BLaER1 (cell line): Measurements from ENCODE around the gene NBEA.

Experiments
- H3K27ac ChIP-seq: shearing (Covaris generic); formaldehyde crosslinking; 2 replicates; pipeline ENCODE4 v1.8.1; 2022
- H3K27me3 ChIP-seq: shearing (Covaris generic); formaldehyde crosslinking; 2 replicates; pipeline ENCODE4 v1.8.1; 2022
- H3K36me3 ChIP-seq: shearing (Covaris generic); formaldehyde crosslinking; 2 replicates; pipeline ENCODE4 v1.8.1; 2022
- H3K4me1 ChIP-seq: shearing (Covaris generic); formaldehyde crosslinking; 2 replicates; pipeline ENCODE4 v1.8.1; 2022
- H3K4me2 ChIP-seq: shearing (Covaris generic); formaldehyde crosslinking; 2 replicates; pipeline ENCODE4 v1.8.1; 2022
- H3K4me3 ChIP-seq: shearing (Covaris generic); formaldehyde crosslinking; 2 replicates; pipeline ENCODE4 v1.8.1; 2022
- H3K9ac ChIP-seq: shearing (Covaris generic); formaldehyde crosslinking; 2 replicates; pipeline ENCODE4 v1.8.1; 2022
- H3K9me3 ChIP-seq: shearing (Covaris generic); formaldehyde crosslinking; 2 replicates; pipeline ENCODE4 v1.8.1; 2022
- H4K20me1 ChIP-seq: shearing (Covaris generic); formaldehyde crosslinking; 2 replicates; pipeline ENCODE4 v1.8.1; 2022
- Cebpa-rat ChIP-seq: shearing (Covaris generic); IDR thresholded peaks from 2 replicates; pipeline ENCODE4 v1.8.1; 2022

Gene NBEA

DNA sequence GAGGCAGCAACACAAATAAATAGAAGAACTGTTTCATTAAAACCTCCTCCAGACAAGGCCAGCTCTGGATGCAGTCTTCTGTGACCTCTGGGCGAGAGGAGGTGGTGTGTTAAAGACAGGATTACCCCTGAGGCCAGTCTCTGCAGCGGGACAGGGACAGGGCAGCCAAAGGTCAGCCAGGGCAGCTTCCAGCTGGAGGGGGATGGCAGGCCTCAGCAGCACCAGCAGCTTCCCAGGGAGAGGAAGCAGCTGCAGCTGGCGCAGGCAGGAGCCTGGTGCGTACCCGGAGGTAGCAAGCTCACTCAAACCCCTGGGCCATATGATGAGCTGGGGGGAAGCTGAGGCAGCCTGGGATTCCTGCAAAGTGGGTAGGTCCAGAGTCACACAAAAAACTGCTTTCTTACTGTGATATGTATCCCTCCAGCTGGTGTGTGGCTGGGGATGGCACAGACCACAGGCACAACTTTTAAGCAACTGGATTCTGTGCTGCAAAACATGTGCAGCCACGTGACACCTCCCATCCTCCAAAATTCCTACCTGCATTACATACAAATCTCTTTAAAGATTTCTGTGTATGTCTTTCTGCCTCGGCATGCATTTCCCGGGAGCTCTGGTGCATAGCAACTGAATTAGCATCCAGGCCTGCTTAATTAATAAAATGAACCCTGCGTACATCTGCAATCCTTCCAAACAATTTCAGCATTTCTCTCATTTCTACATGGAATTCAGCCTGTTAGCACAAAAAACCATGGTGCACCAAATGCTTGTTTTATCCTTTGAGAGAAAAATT lies 772.7 kb downstream of the NBEA start:
- Histone ChIP-seq H3K27me3 (no peaks in the 10 kb centered on the region), H4K20me1 (no peaks in the 10 kb centered on the region), H3K27ac (no peak overlapping the region), H3K36me3 (no peaks in the 10 kb centered on the region), H3K9me3 (no peaks in the 10 kb centered on the region), H3K4me3 (no peak overlapping the region), H3K4me2 (0 out of 2 replicates have a peak overlapping the region, but pooled peaks have one; percentile 14), H3K9ac (0 out of 2 replicates have a peak overlapping the region, but pooled peaks have one; percentile 19), H3K4me1 (peaks cover 8% of the 10 kb centered on the region)
- TF ChIP-seq Cebpa-rat, result no peak

DNA sequence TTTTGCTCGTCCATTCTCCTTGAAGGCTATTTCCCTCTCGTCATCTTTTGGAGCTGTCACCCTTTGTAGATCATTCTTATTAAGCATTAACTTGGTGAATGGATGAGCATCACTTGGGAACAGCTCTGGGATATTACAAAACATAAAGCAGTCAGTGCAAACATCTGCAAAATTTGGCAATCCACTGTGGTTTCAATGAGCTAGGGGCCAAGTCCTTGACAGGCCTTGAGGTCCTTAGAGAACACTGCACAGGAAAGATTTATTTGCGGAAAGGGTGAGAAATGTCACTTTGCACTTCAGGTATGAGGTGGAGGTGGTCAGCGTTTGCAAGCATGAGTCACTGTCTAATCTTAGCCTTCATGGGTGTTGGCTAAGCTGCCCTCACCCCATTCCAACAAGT lies 774.1 kb downstream of the NBEA start:
- Histone ChIP-seq H3K9ac (no peak overlapping the region), H3K4me1 (peaks cover 11% of the 10 kb centered on the region), H3K9me3 (no peaks in the 10 kb centered on the region), H3K27me3 (no peaks in the 10 kb centered on the region), H3K36me3 (no peaks in the 10 kb centered on the region), H3K27ac (no peak overlapping the region), H3K4me3 (no peak overlapping the region), H4K20me1 (no peaks in the 10 kb centered on the region), H3K4me2 (no peak overlapping the region)
- TF ChIP-seq Cebpa-rat, result no peak

DNA sequence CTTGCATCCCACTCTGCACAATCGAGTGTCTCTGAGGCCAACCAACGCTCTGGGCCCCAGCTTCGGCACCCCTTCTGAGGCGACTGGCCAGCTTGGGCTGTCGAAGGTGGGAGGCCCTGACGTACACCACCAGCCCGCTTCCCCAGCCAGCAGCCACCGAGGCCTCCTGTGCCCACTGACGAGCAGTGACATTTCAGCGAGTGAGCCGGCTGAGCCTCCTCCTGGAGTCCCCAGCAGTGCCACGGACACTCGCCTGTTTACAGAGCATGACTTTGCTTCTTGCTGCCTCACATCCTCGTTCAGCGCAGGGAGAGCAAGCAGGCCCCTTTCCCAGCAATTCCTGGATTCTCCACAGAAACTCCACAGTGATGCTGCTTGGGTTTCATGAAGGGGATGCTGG lies 774.7 kb downstream of the NBEA start:
- Histone ChIP-seq H3K9ac (no peak overlapping the region), H4K20me1 (no peaks in the 10 kb centered on the region), H3K9me3 (no peaks in the 10 kb centered on the region), H3K27me3 (no peaks in the 10 kb centered on the region), H3K4me2 (no peak overlapping the region), H3K27ac (no peak overlapping the region), H3K4me3 (no peak overlapping the region), H3K36me3 (no peaks in the 10 kb centered on the region), H3K4me1 (peaks cover 11% of the 10 kb centered on the region)
- no peak for TF ChIP-seq Cebpa-rat

DNA sequence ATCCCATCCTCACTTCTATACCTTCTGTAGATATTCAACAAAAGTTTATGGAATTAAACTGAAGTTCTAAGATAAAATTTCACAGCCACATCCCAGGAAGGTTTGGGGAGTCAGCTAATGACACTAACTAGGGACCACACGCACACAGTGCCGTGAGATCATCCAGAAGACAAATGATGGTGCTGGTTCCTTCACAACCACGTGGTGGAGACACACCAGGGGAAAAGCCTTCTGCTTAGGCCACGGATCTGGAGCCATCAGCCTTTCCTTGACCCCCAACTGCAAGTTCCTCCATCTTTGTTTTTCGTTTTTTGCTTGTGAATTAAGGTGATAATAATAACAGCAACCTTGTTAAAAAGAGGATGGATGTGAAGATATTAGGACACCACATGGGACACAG lies 776.0 kb downstream of the NBEA start:
- Histone ChIP-seq H3K27me3 (no peaks in the 10 kb centered on the region), H3K4me1 (peaks cover 11% of the 10 kb centered on the region), H3K9ac (no peak overlapping the region), H3K36me3 (no peaks in the 10 kb centered on the region), H4K20me1 (no peaks in the 10 kb centered on the region), H3K4me2 (no peak overlapping the region), H3K4me3 (no peak overlapping the region), H3K9me3 (no peaks in the 10 kb centered on the region), H3K27ac (no peak overlapping the region)
- no peak for TF ChIP-seq Cebpa-rat

DNA sequence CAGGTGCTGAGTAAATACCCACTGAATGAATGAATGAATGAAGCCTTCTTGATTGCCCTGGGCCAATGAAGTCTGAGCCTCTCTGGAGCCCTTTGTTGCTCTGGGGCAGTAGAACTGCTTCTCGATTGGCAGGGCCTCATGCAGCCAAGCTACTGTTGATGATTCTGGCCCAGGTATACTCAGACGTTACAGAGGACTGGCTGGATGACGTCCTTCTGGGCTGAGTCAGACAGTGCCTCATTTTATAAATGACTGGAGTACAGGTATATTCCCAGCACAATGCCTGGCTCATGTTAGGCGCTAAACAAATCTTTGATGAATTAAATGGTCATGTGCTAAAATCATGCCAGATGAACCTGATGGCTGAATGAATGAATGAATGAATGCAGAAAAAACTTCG lies 778.2 kb downstream of the NBEA start:
- H3K9me3 ChIP-seq, result no peaks in the 10 kb centered on the region
- H3K4me1 ChIP-seq, result peaks cover 3% of the 10 kb centered on the region; the same call in 1 of the 2 replicates
- H3K9ac ChIP-seq, result no peak overlapping the region
- H3K4me3 ChIP-seq, result no peak overlapping the region
- no peak overlapping the region for H3K27ac ChIP-seq
- H3K27me3 ChIP-seq, result no peaks in the 10 kb centered on the region
- H4K20me1 ChIP-seq, result no peaks in the 10 kb centered on the region
- no peaks in the 10 kb centered on the region for H3K36me3 ChIP-seq
- TF ChIP-seq Cebpa-rat, result no peak
- no peak overlapping the region for H3K4me2 ChIP-seq

DNA sequence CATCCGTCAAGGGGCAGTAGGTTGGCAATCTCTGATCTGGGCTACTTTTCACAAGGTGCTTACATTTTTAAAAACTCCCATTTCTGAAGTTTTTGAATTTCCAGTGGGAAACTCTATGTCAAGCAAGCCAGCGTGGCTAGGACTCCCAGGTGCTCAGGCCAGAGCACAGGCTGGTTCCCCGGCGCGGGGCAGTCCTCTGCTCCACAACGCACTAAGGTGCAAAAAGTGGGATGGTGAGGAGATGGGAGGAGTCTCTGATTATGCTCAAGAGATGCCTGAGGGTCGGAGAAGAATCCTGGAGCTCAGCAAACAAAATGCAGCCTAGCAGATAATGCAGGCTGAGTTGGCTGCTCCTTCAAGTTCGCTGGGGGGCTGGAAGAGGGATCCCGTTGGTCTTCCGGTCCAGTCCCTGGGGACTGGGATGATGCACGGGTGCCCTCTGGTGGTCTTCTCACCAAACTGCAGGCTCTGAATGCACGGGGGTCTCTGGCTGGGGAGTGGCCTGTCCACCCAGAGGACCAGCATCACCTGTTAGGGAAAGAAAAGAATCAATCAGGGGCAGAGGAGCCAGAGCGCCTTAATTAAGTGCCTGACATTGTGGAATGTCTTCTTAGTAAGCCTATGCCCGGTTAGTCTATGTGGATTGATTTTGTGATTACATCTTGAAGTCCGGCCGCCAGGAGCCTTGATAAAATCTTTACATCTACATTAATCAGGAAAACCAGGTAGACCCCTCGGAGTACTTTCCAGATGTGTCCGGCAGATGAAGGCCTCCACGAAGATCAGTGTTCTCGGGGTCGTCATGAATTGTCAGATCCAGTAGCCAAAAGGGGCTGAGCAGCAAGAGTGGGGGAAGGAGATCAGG lies 778.9 kb downstream of the NBEA start:
- peaks cover 3% of the 10 kb centered on the region; the same call in 1 of the 2 replicates for H3K4me1 ChIP-seq
- no peaks in the 10 kb centered on the region for H4K20me1 ChIP-seq
- no peaks in the 10 kb centered on the region for H3K9me3 ChIP-seq
- no peak overlapping the region for H3K9ac ChIP-seq
- TF ChIP-seq Cebpa-rat, result no peak
- H3K4me3 ChIP-seq, result no peak overlapping the region
- H3K36me3 ChIP-seq, result no peaks in the 10 kb centered on the region
- no peak overlapping the region for H3K27ac ChIP-seq
- no peak overlapping the region for H3K4me2 ChIP-seq
- H3K27me3 ChIP-seq, result no peaks in the 10 kb centered on the region
